Left ventricle myocardium inferior (tissue), 1 donor: Measurements from ENCODE around the gene BPI. TPM values are rescaled to one million over a fixed set of nuclear protein-coding genes. Genes with fewer than 3 reads are reported as not detected.
A peak's percentile ranks its signal among the peaks of the same experiment; 100 is the strongest.

ENCODE experiments used
- DNase-seq: peaks from one replicate; pipeline ENCODE4 v3.0.0-alpha.2; 2020
- H3K27ac ChIP-seq: fragments of 200-600 bp; replicated peaks from 2 replicates; pipeline ENCODE4 v1.8.0; 2021
- H3K27me3 ChIP-seq: fragments of 200-600 bp; 2 replicates; pipeline ENCODE4 v1.8.0; 2021; ENCODE audit warnings: low read depth
- H3K36me3 ChIP-seq: fragments of 200-600 bp; 2 replicates; pipeline ENCODE4 v1.8.0; 2021
- H3K4me1 ChIP-seq: fragments of 200-600 bp; 2 replicates; pipeline ENCODE4 v1.8.0; 2021
- H3K4me3 ChIP-seq: fragments of 200-600 bp; 2 replicates; pipeline ENCODE4 v1.8.0; 2021; ENCODE audit warnings: mild to moderate bottlenecking, moderate library complexity
- H3K9me3 ChIP-seq: fragments of 200-600 bp; replicated peaks from 2 replicates; pipeline ENCODE4 v1.8.0; 2021
- intact Hi-C: fragments of 100-400 bp; cut with micrococcal nuclease; formaldehyde crosslinking; loops from one replicate; pipeline ENCODE4 v1.11.0; 2022
- total RNA-seq: library from RNA; stranded (reverse); fragmentation: NEBNext Ultra II Directional; extraction: Animal tissue kit (Norgen Biotek cat#: 25700); gene quantifications from one replicate; pipeline ENCODE4 v1.2.1, GENCODE V29; 2021
- TF ChIP-seq, protein P1 (sequence below): fragments of 200-600 bp; IDR thresholded peaks from 2 replicates; pipeline ENCODE4 v1.8.0; 2021; ENCODE audit warnings: antibody characterized with exemption, mild to moderate bottlenecking, borderline replicate concordance
- donor health status: DM: no; HTN: yes; CAD: no; lungs with severe emphysema.

The BPI gene
- total RNA-seq, 1 donor from 2014 or later, result not detected

DNA sequence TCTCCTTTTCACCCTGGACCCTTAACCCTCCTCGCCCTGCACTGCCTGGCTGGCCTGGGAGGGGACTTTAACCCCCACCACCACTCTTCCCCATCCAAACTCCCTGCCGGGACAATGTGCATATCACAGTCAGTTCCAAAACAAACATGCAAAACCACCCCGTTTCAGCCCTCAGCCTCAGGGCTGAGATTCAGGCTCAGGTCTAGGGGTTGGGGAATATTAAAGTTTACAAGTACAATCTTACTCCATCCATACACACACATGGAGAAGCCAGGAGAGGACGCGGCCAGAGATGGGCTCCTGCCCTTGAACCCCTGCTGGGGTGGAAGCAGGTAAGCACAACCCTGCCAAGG is 44.0 kb upstream of the BPI start:
- H3K9me3 ChIP-seq, result no peaks in the 10 kb centered on the region
- peak overlapping the region; percentile 63 for H3K4me3 ChIP-seq
- peaks cover 46% of the 10 kb centered on the region for H3K27me3 ChIP-seq
- H3K27ac ChIP-seq, result peak overlapping the region; percentile 78
- H3K4me1 ChIP-seq, result peaks cover 9% of the 10 kb centered on the region
- no peak for DNase-seq
- H3K36me3 ChIP-seq, result no peaks in the 10 kb centered on the region
- intact Hi-C loops, result no loop called here
- TF ChIP-seq, protein P1, sequence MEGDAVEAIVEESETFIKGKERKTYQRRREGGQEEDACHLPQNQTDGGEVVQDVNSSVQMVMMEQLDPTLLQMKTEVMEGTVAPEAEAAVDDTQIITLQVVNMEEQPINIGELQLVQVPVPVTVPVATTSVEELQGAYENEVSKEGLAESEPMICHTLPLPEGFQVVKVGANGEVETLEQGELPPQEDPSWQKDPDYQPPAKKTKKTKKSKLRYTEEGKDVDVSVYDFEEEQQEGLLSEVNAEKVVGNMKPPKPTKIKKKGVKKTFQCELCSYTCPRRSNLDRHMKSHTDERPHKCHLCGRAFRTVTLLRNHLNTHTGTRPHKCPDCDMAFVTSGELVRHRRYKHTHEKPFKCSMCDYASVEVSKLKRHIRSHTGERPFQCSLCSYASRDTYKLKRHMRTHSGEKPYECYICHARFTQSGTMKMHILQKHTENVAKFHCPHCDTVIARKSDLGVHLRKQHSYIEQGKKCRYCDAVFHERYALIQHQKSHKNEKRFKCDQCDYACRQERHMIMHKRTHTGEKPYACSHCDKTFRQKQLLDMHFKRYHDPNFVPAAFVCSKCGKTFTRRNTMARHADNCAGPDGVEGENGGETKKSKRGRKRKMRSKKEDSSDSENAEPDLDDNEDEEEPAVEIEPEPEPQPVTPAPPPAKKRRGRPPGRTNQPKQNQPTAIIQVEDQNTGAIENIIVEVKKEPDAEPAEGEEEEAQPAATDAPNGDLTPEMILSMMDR, result no peak

DNA sequence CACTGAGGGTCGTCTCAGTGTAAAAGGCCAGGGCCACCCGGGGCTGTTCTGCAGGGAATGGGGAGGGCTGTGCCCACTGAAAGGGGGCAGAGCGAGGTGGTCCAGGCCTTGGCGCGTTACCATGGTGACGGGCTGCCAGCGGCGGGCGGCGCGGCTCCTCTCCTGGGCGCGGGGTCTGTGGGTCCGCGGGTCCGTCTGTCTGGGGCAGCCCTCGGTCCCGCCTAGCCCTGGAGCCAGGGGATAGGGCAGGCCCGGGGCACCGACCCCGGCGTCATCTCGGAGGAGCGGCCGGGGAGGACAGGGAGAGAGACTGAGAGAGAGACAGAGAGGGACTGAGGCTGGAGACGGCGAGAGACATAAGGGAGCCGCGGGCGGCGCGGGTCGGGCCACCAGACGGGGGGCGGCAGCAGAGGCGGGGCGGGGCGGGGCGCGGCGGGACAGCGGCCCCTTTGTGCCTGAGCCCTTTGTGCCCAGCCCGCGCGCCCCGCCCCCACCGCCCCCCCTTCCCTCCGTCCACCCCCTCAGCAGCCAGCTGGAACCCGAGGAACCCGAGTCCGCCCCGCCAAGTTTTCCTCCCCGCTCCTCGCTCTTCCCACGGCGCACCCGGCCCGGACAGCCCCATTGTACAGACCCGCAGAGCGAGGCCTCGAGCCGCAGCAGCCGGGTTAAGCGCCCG is 43.4 kb upstream of the BPI start, which contains the start of gene KIAA1755:
TSS of gene KIAA1755 (minus strand) at position 358 of the 676 bp plus-strand sequence. CDS start at position 123, 235 bp downstream.
- Histone ChIP-seq H3K9me3 (no peaks in the 10 kb centered on the region), H3K4me1 (peaks cover 6% of the 10 kb centered on the region), H3K4me3 (peak within 1 kb of the TSS; percentile 63), H3K36me3 (no peaks in the 10 kb centered on the region), H3K27ac (peak within 1 kb of the TSS; percentile 78), H3K27me3 (peaks cover 46% of the 10 kb centered on the region)
- TF ChIP-seq, protein P1, result no peak
- intact Hi-C loops, result no loop called here
- peak; percentile 64 for DNase-seq

DNA sequence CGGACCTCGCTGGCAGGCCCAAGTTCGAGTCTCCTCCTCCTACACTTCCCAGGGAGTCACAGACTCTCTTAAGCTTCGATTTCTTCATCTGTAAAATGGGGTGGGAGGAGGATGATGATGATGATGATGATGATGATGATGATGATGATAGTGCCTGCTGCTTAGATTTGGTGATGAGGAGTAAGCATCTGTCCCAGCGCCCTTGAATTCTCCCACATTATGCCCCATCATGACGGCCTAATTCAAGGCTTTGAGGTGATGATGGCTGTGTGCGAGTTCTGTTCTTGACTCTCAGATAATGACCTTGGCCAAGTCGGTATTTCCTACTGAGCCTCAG is 42.9 kb upstream of the BPI start:
- TF ChIP-seq, protein P1, result no peak
- Histone ChIP-seq H3K27ac (peak overlapping the region; percentile 78), H3K4me3 (peak overlapping the region; percentile 63), H3K9me3 (no peaks in the 10 kb centered on the region), H3K27me3 (peaks cover 46% of the 10 kb centered on the region), H3K36me3 (no peaks in the 10 kb centered on the region), H3K4me1 (peaks cover 6% of the 10 kb centered on the region)
- DNase-seq, result no peak
- intact Hi-C loops, result no loop called here

DNA sequence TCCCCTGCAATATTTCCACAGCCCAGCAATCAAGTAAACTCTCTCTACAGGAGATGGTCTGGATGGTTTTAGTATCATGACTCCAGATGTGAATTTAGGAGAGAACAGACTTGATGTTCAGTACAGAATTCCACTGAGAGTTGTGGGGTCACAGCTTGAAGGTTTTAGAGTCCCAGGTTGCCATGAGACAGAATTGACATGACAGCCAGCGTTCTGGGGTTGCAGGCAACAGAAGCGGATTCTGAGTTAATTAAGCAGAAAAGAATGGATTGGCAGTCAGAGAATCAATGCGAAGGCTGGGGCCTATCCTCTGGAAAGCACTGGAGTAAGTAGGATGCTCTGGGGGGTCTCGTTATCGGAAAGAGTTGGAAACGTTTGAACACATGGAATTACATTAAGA is 41.0 kb upstream of the BPI start:
- TF ChIP-seq, protein P1, result no peak
- Histone ChIP-seq H3K27ac (no peak overlapping the region), H3K4me3 (no peak overlapping the region), H3K27me3 (peaks cover 46% of the 10 kb centered on the region), H3K36me3 (no peaks in the 10 kb centered on the region), H3K9me3 (no peaks in the 10 kb centered on the region), H3K4me1 (peaks cover 16% of the 10 kb centered on the region)
- no peak for DNase-seq
- intact Hi-C loops, result no loop called here

DNA sequence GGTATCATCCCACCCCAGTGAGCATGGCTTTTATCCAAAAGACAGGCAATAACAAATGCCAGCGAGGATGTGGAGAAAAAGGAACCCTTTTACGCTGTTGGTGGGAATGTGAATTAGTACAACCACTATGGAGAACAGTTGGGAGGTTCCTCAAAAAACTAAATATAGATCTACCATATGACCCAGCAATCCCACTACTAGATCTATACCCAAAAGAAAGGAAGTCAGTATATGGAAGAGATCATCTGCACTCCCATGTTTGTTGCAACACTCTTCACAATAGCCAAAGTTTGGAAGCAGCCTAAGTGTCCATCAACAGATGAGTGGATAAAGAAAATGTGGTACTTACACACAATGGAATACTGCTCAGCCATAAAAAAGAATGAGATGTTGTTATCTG is 37.5 kb upstream of the BPI start:
- TF ChIP-seq, protein P1, result no peak
- H3K9me3 ChIP-seq, result no peaks in the 10 kb centered on the region
- H3K4me1 ChIP-seq, result peaks cover 29% of the 10 kb centered on the region
- DNase-seq, result no peak
- peaks cover 16% of the 10 kb centered on the region for H3K27me3 ChIP-seq
- intact Hi-C loops, result no loop called here
- H3K27ac ChIP-seq, result no peak overlapping the region
- no peaks in the 10 kb centered on the region for H3K36me3 ChIP-seq
- H3K4me3 ChIP-seq, result no peak overlapping the region
